GM23338 (cell line): ENCODE measurements around the gene BCAS3. TPM values are rescaled to one million over a fixed set of nuclear protein-coding genes. Genes with fewer than 3 reads are reported as not detected.

Experiments
- ATAC-seq: fragments of 200-7000 bp; cut with Tn5 transposase; 3 replicates; pipeline ENCODE4 v1.9.1; 2020
- DNase-seq: peaks from one replicate; pipeline ENCODE4 v3.0.0-alpha.2; 2015; ENCODE audit warnings: low spot score
- H2AFZ ChIP-seq: fragments of 200-600 bp; sonication (generic); 2 replicates; pipeline ENCODE4 v1.8.0; 2016; ENCODE audit warnings: antibody characterized with exemption, mild to moderate bottlenecking, moderate library complexity
- H3F3A ChIP-seq: fragments of 200-600 bp; sonication (generic); replicated peaks from 2 replicates; pipeline ENCODE4 v1.8.0; 2017; ENCODE audit warnings: antibody characterized with exemption, mixed run types, low read depth
- H3K27ac ChIP-seq: fragments of 200-600 bp; sonication (generic); 2 replicates; pipeline ENCODE4 v1.6.1; 2016; ENCODE audit warnings: low read depth
- H3K27me3 ChIP-seq: fragments of 200-600 bp; sonication (generic); 2 replicates; pipeline ENCODE4 v1.8.0; 2016; ENCODE audit warnings: mild to moderate bottlenecking, mixed run types, moderate library complexity; ENCODE audit not compliant: insufficient read depth
- H3K36me3 ChIP-seq: fragments of 200-600 bp; sonication (generic); 2 replicates; pipeline ENCODE4 v1.8.0; 2016; ENCODE audit warnings: mild to moderate bottlenecking; ENCODE audit not compliant: insufficient read depth
- H3K4me1 ChIP-seq: fragments of 200-600 bp; sonication (generic); 2 replicates; pipeline ENCODE4 v1.8.0; 2016; ENCODE audit warnings: mild to moderate bottlenecking, moderate library complexity; ENCODE audit not compliant: insufficient read depth
- H3K4me2 ChIP-seq: fragments of 200-600 bp; sonication (generic); 2 replicates; pipeline ENCODE4 v1.7.1; 2017; ENCODE audit warnings: mixed run types
- H3K4me3 ChIP-seq: fragments of 200-600 bp; sonication (generic); 2 replicates; pipeline ENCODE4 v1.6.1; 2016; ENCODE audit warnings: mixed run types
- H3K79me2 ChIP-seq: fragments of 200-600 bp; sonication (generic); replicated peaks from 2 replicates; pipeline ENCODE4 v1.8.0; 2017; ENCODE audit warnings: mild to moderate bottlenecking; ENCODE audit not compliant: insufficient read depth
- H3K9me2 ChIP-seq: fragments of 200-600 bp; sonication (generic); 2 replicates; pipeline ENCODE4 v1.8.0; 2017; ENCODE audit not compliant: insufficient read depth
- H4K20me1 ChIP-seq: fragments of 200-600 bp; sonication (generic); replicated peaks from 2 replicates; pipeline ENCODE4 v1.8.0; 2017; ENCODE audit warnings: mild to moderate bottlenecking; ENCODE audit not compliant: insufficient read depth
- H3K27ac Mint-ChIP-seq: 2 replicates; pipeline ENCODE4 v1.8.0; 2020; ENCODE audit warnings: inconsistent platforms, mild to moderate bottlenecking, moderate library complexity, mixed read lengths
- H3K27me3 Mint-ChIP-seq: 3 replicates; pipeline ENCODE4 v1.8.0; 2022; ENCODE audit warnings: low read depth, mild to moderate bottlenecking, moderate library complexity, mixed read lengths, inconsistent platforms; ENCODE audit not compliant: insufficient read depth, poor library complexity
- H3K36me3 Mint-ChIP-seq: 3 replicates; pipeline ENCODE4 v1.8.0; 2021; ENCODE audit warnings: low read depth, mild to moderate bottlenecking, inconsistent platforms, moderate library complexity, mixed read lengths
- H3K4me1 Mint-ChIP-seq: 3 replicates; pipeline ENCODE4 v1.8.0; 2020; ENCODE audit warnings: mild to moderate bottlenecking, inconsistent platforms, mixed read lengths
- H3K4me3 Mint-ChIP-seq: 3 replicates; pipeline ENCODE4 v1.8.0; 2021; ENCODE audit warnings: moderate library complexity, mild to moderate bottlenecking, inconsistent platforms, mixed read lengths
- H3K9me3 Mint-ChIP-seq: 3 replicates; pipeline ENCODE4 v1.8.0; 2020; ENCODE audit warnings: moderate library complexity, mild to moderate bottlenecking, inconsistent platforms, mixed read lengths
- CREB1 ChIP-seq: fragments of 250-450 bp; sonication (Bioruptor Pico); IDR thresholded peaks from 2 replicates; pipeline ENCODE4 v1.5.0; 2020; ENCODE audit warnings: low read depth, mild to moderate bottlenecking, moderate library complexity
- CTCF ChIP-seq, 2 experiments: fragments of 200-600 bp in 1 of 2; sonication (generic) in 1 of 2; conservative IDR thresholded peaks; 2 replicates each; pipeline versions ENCODE4 v1.5.1 to v1.6.1; 2016 to 2017; ENCODE audit warnings: antibody characterized with exemption in 2 of 2, low read depth in 2 of 2, mild to moderate bottlenecking in 2 of 2, moderate library complexity in 1 of 2
- ETS1 ChIP-seq: IDR thresholded peaks from 2 replicates; pipeline ENCODE4 v1.6.1; 2016; ENCODE audit warnings: antibody characterized with exemption
- EZH2 ChIP-seq: fragments of 200-600 bp; sonication (generic); IDR thresholded peaks from one replicate; pipeline ENCODE4 v1.8.0; 2017; ENCODE audit warnings: antibody characterized with exemption, mild to moderate bottlenecking, low read depth; ENCODE audit not compliant: unreplicated experiment
- JUNB ChIP-seq: IDR thresholded peaks from one replicate; pipeline ENCODE4 v1.6.1; 2016; ENCODE audit warnings: antibody characterized with exemption; ENCODE audit not compliant: unreplicated experiment
- NANOG ChIP-seq: IDR thresholded peaks from 2 replicates; pipeline ENCODE4 v1.6.1; 2016; ENCODE audit warnings: antibody characterized with exemption, borderline replicate concordance
- POLR2AphosphoS5 ChIP-seq: IDR thresholded peaks from 2 replicates; pipeline ENCODE4 v1.6.1; 2016; ENCODE audit warnings: antibody characterized with exemption, low read depth
- REST ChIP-seq: IDR thresholded peaks from one replicate; pipeline ENCODE4 v1.6.1; 2018; ENCODE audit warnings: antibody characterized with exemption; ENCODE audit not compliant: unreplicated experiment
- STAT1 ChIP-seq: IDR thresholded peaks from one replicate; pipeline ENCODE4 v1.6.1; 2016; ENCODE audit warnings: antibody characterized with exemption; ENCODE audit not compliant: unreplicated experiment
- ZNF114 ChIP-seq: fragments of 250-450 bp; sonication (Bioruptor Pico); IDR thresholded peaks from 2 replicates; pipeline ENCODE4 v1.5.0; 2020; ENCODE audit warnings: mild to moderate bottlenecking, moderate library complexity
- polyA plus RNA-seq: library from polyadenylated mRNA; unstranded; fragments of >200 nt; fragmentation: Nextera tagmentation; extraction: Ambion mirVana; gene quantifications from 2 replicates; pipeline ENCODE4 v1.2.1, GENCODE V29; 2016
- total RNA-seq: library from RNA; depleted of rRNA; stranded (reverse); fragments of >200 nt; shearing (Covaris generic); gene quantifications from 2 replicates; pipeline ENCODE4 v1.2.3, GENCODE V29; 2014

The BCAS3 gene
- total and polyA plus RNA-seq, 2 experiments from 2014 or later = 8.2 to 28.0 TPM

GRCh38 chr17:61128661-61129115 lies 451.0 kb downstream of the BCAS3 start (continued):
- TF ChIP-seq REST = no peak
- TF ChIP-seq CTCF (conservative IDR thresholded peaks at IDR 0.05; ENCODE audit: low read depth in 2 of 2) = no peak
- TF ChIP-seq STAT1 = no peak

GRCh38 chr17:61129267-61130254 lies 451.9 kb downstream of the BCAS3 start:
- H3K4me1 Mint-ChIP-seq = no peaks in the 10 kb centered on the region
- no peak overlapping the region for H3K27ac Mint-ChIP-seq
- Histone ChIP-seq H3K4me1 (no peaks in the 10 kb centered on the region), H3K36me3 (no peaks in the 10 kb centered on the region), H3K4me2 (no peak overlapping the region), H2AFZ (no peak overlapping the region), H3K27me3 (no peaks in the 10 kb centered on the region), H3K9me2 (no peaks in the 10 kb centered on the region), H4K20me1 (no peaks in the 10 kb centered on the region), H3K4me3 (no peak overlapping the region), H3F3A (no peaks in the 10 kb centered on the region), H3K79me2 (no peaks in the 10 kb centered on the region), H3K27ac (no peak overlapping the region)
- no peaks in the 10 kb centered on the region for H3K27me3 Mint-ChIP-seq
- H3K4me3 Mint-ChIP-seq = no peak overlapping the region
- H3K36me3 Mint-ChIP-seq = no peaks in the 10 kb centered on the region
- H3K9me3 Mint-ChIP-seq = no peaks in the 10 kb centered on the region
- DNase-seq (no peak), ATAC-seq (no peak)
- no peak for TF ChIP-seq NANOG
- no peak for TF ChIP-seq REST
- TF ChIP-seq JUNB = no peak
- no peak for TF ChIP-seq STAT1
- no peak for TF ChIP-seq ZNF114 (CRISPR knock-in tag)
- no peak for TF ChIP-seq ETS1
- no peak for TF ChIP-seq POLR2AphosphoS5
- no peak for TF ChIP-seq CREB1 (CRISPR knock-in tag)
- TF ChIP-seq EZH2 = no peak
